ENCODE data around the gene FNDC11. TPM values are rescaled to one million over a fixed set of nuclear protein-coding genes. Genes with fewer than 3 reads are reported as not detected.

FNDC11 gene
- total RNA-seq, 2 experiments from 2014 or later: 0.10 TPM; not detected in 1

GRCh38 chr20:63529180-63529860 lies 24.6 kb upstream of the FNDC11 start:
- Mint-ChIP-seq H3K4me3 (no peak overlapping the region), H3K36me3 (ENCODE audit: low read depth) (peaks cover 2% of the 10 kb centered on the region), H3K27ac (no peak overlapping the region), H3K9me3 (no peaks in the 10 kb centered on the region), H3K4me1 (ENCODE audit: low read depth) (peaks cover 4% of the 10 kb centered on the region), H3K27me3 (ENCODE audit: low read depth) (no peaks in the 10 kb centered on the region)
- intact Hi-C loops (cut with micrococcal nuclease): no loop called here
- CTCF ChIA-PET: interaction anchor here (0.9 to 1.0 kb wide), 2 partner anchors 9 kb away, joined by 4 read pairs; no protein-coding TSS in a partner anchor
- DNase-seq: no peak

- DNase-seq: no peak
- CTCF ChIA-PET: interaction anchor here (1.0 kb wide), 1 partner anchor 8 kb away, joined by 4 read pairs; no protein-coding TSS in a partner anchor
- intact Hi-C loops (cut with micrococcal nuclease): loop anchor here (10.0 kb wide), 1 partner anchor 95 kb away; the partner anchor contains the start of gene GMEB2
- H3K4me3 Mint-ChIP-seq: no peak overlapping the region
- no peaks in the 10 kb centered on the region for H3K9me3 Mint-ChIP-seq
- no peaks in the 10 kb centered on the region for H3K36me3 Mint-ChIP-seq (ENCODE audit: low read depth)
- H3K27ac Mint-ChIP-seq: no peak overlapping the region
- H3K27me3 Mint-ChIP-seq (ENCODE audit: low read depth): no peaks in the 10 kb centered on the region
- peaks cover 4% of the 10 kb centered on the region for H3K4me1 Mint-ChIP-seq (ENCODE audit: low read depth)
These were observed 23.8 kb upstream of the FNDC11 start for GRCh38 chr20:63529861-63530787.

GRCh38 chr20:63530788-63531160 lies 23.2 kb upstream of the FNDC11 start:
- DNase-seq: no peak
- Mint-ChIP-seq H3K27me3 (ENCODE audit: low read depth) (no peaks in the 10 kb centered on the region), H3K36me3 (ENCODE audit: low read depth) (no peaks in the 10 kb centered on the region), H3K27ac (no peak overlapping the region), H3K9me3 (no peaks in the 10 kb centered on the region), H3K4me1 (ENCODE audit: low read depth) (peaks cover 4% of the 10 kb centered on the region), H3K4me3 (no peak overlapping the region)
- CTCF ChIA-PET: no interaction called here
- intact Hi-C loops (cut with micrococcal nuclease): loop anchor here (10.0 kb wide), 1 partner anchor 94 kb away; the partner anchor contains the start of gene GMEB2

DNA sequence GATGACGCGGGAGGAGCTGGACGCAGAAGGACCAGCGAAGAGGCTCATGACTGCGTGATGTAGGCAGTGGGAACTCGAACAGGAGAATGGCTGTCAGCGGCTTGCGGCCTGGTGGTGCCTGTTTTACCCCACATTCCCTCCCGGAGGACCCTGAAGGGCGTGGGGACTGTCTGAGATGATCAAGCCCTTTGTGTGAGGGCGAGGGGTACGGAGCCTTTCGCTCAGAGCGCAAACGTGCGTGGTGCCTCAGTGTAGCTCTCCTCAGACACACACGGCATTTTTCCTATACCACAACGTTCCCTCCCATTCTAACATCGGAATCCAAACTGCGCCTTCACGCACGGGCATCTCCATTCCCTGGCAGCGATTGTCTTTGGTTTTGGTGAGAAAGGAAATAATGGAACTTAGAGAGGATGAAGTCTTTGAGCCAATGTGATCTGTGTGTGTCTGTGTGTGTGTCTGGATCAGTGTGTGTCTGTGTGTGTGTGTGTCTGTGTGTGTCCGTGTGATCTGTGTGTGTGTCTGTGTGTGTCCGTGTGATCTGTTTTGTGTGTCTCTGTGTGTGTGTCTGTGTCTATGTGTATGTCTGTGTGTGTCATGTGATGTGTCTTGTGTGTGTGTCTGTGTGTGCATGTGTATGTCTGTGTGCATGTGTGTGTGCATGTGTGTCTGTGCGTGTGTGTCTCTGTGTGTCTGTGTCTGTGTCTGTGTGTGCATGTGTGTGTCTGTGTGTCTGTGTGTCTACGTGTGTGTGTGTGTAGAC lies 22.1 kb upstream of the FNDC11 start:
- no peaks in the 10 kb centered on the region for H3K27me3 Mint-ChIP-seq (ENCODE audit: low read depth)
- H3K4me3 Mint-ChIP-seq: no peak overlapping the region
- intact Hi-C loops (cut with micrococcal nuclease): loop anchor here (10.0 kb wide), 1 partner anchor 93 kb away; the partner anchor contains the start of gene GMEB2
- H3K27ac Mint-ChIP-seq: no peak overlapping the region
- no peaks in the 10 kb centered on the region for H3K9me3 Mint-ChIP-seq
- peak; percentile 3 for DNase-seq
- H3K4me1 Mint-ChIP-seq (ENCODE audit: low read depth): peaks cover 7% of the 10 kb centered on the region
- H3K36me3 Mint-ChIP-seq (ENCODE audit: low read depth): no peaks in the 10 kb centered on the region
- CTCF ChIA-PET: no interaction called here

- DNase-seq: peak; percentile 2
- CTCF ChIA-PET: no interaction called here
These were observed 21.4 kb upstream of the FNDC11 start for GRCh38 chr20:63532449-63532971.

DNA sequence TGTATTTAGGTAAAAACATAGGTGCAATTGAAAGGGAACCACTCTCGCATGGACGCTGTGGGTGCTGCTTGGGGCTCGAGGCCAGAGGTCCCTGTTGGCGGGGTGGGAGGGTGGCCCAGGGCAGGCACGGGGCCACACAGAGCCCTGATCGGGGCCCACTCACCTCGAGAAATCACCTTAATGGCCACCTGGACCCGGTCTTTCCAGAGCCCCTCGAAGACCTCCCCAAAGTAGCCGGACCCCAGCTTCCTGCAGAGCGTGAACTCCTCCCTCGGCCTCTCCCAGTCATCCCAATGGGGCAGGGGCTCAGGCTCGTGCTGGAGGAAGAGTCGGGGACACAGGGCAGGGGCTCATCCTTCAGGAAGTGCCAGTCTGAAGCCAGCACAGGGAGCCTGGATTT lies 20.6 kb upstream of the FNDC11 start:
- Mint-ChIP-seq H3K27ac (no peak overlapping the region), H3K27me3 (ENCODE audit: low read depth) (no peaks in the 10 kb centered on the region), H3K9me3 (no peaks in the 10 kb centered on the region), H3K4me3 (no peak overlapping the region), H3K36me3 (ENCODE audit: low read depth) (no peaks in the 10 kb centered on the region), H3K4me1 (ENCODE audit: low read depth) (peaks cover 13% of the 10 kb centered on the region)
- peak; percentile 4 for DNase-seq
- CTCF ChIA-PET: no interaction called here
- intact Hi-C loops (cut with micrococcal nuclease): loop anchor here (10.0 kb wide), 1 partner anchor 91 kb away; the partner anchor contains the start of gene GMEB2

More at GRCh38 chr20:63532449-63532971, 21.4 kb upstream of the FNDC11 start:
- Mint-ChIP-seq H3K27me3 (ENCODE audit: low read depth) (no peaks in the 10 kb centered on the region), H3K36me3 (ENCODE audit: low read depth) (no peaks in the 10 kb centered on the region), H3K9me3 (no peaks in the 10 kb centered on the region), H3K4me3 (no peak overlapping the region), H3K27ac (no peak overlapping the region), H3K4me1 (ENCODE audit: low read depth) (peaks cover 9% of the 10 kb centered on the region)
- intact Hi-C loops (cut with micrococcal nuclease): loop anchor here (10.0 kb wide), 1 partner anchor 92 kb away; the partner anchor contains the start of gene GMEB2

DNA sequence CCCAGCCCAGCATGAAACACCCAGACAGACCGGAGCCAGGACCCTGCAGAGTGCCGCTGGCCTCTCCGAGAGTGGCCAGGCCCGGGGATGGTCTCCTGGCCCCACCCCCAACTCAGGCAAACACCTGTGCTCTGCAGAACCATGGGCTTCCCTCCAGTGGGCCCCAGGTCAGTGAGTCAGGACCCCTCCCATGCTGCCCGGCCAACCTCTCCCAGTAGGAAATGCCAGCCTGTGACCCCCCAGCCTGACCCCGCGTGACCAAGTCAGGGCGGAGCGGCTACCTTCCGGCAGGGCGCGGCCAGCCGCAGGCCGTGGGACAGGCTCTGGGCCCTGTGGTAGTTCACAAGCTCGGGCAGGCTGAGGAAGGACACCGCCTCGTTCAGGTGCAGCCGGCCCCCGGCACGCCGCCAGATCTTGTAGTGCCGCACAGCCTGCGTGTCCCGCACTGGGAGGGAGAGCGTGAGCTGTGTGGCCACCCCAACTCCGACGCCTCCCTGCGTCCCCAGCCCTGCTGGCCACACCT lies 20.0 kb upstream of the FNDC11 start:
- Mint-ChIP-seq H3K27ac (no peak overlapping the region), H3K9me3 (no peaks in the 10 kb centered on the region), H3K4me1 (ENCODE audit: low read depth) (peaks cover 11% of the 10 kb centered on the region), H3K36me3 (ENCODE audit: low read depth) (no peaks in the 10 kb centered on the region), H3K4me3 (no peak overlapping the region), H3K27me3 (ENCODE audit: low read depth) (no peaks in the 10 kb centered on the region)
- peak; percentile 4 for DNase-seq
- CTCF ChIA-PET: no interaction called here
- intact Hi-C loops (cut with micrococcal nuclease): loop anchor here (10.0 kb wide), 1 partner anchor 91 kb away; the partner anchor contains the start of gene GMEB2

DNA sequence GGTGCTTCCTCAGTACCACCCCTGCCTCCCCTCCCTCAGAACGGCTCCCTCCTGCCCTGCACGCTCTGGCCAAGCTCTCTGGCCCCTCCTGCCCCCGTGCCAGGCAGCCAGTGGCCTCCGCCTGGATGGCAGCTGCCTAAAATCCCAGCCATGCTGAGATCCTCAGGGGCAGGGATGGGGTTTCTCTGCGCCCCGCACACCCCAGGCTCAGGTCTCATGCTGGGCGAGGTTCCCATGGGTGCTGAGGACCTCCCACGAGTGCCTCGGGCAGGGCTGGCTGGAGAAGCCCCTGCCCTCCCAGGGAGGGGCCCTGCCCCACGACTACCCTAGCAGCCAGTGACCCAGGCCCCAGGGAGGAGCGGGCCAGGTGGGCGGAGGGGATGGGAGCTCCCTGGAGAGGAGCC lies 19.5 kb upstream of the FNDC11 start:
- H3K36me3 Mint-ChIP-seq (ENCODE audit: low read depth): no peaks in the 10 kb centered on the region
- intact Hi-C loops (cut with micrococcal nuclease): loop anchor here (10.0 kb wide), 1 partner anchor 90 kb away; the partner anchor contains the start of gene GMEB2
- no peaks in the 10 kb centered on the region for H3K27me3 Mint-ChIP-seq (ENCODE audit: low read depth)
- peaks cover 11% of the 10 kb centered on the region for H3K4me1 Mint-ChIP-seq (ENCODE audit: low read depth)
- no peak overlapping the region for H3K4me3 Mint-ChIP-seq
- CTCF ChIA-PET: no interaction called here
- no peaks in the 10 kb centered on the region for H3K9me3 Mint-ChIP-seq
- no peak overlapping the region for H3K27ac Mint-ChIP-seq
- no peak for DNase-seq

DNA sequence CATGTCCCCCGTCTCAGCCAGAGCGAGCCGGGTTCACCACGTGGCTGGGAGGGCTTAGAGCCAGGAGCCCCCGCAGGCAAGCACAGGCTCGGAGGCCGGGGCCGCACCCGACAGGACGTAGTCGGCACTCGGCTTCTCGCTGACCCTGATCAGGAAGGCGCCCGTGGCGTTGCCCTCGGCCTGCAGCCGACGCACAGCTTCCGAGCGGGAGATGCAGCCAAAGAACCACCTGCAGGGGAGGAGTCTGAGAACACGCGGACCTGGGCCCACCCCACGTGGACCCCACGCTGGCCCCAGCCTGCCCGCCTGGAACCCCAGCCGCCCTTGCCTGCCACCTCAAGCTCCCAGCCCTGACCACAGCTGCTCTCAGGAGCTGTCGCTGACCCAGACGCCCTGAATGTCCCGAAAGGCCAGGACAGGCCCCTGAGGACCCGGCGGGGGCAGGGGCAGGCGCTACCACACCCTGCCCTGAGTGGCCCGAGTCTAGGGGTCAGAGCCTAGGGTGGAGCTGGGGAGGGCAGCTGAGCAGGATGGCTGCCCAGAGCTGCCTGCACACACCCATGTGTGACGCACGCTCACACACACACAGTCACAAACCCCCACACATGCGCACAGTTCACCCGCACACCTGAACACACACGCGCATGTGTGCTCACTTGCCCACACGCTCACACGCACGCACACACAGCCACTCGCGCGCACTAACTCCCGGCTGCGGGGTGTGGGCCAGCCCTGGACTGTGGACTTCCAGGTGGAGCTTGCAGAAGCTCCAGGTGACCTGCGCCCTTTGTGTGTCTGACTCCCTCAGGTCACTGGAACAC lies 18.9 kb upstream of the FNDC11 start:
- CTCF ChIA-PET: interaction anchor here (0.7 kb wide), 1 partner anchor 38 kb away, joined by 3 read pairs; no protein-coding TSS in a partner anchor
- Mint-ChIP-seq H3K27me3 (ENCODE audit: low read depth) (no peaks in the 10 kb centered on the region), H3K36me3 (ENCODE audit: low read depth) (no peaks in the 10 kb centered on the region), H3K4me1 (ENCODE audit: low read depth) (peaks cover 11% of the 10 kb centered on the region), H3K4me3 (no peak overlapping the region), H3K9me3 (no peaks in the 10 kb centered on the region), H3K27ac (no peak overlapping the region)
- intact Hi-C loops (cut with micrococcal nuclease): loop anchor here (5.0 to 10.0 kb wide), 3 partner anchors 90 to 247 kb away; partner anchors contain the start of gene GMEB2
- peak; percentile 3 for DNase-seq

DNA sequence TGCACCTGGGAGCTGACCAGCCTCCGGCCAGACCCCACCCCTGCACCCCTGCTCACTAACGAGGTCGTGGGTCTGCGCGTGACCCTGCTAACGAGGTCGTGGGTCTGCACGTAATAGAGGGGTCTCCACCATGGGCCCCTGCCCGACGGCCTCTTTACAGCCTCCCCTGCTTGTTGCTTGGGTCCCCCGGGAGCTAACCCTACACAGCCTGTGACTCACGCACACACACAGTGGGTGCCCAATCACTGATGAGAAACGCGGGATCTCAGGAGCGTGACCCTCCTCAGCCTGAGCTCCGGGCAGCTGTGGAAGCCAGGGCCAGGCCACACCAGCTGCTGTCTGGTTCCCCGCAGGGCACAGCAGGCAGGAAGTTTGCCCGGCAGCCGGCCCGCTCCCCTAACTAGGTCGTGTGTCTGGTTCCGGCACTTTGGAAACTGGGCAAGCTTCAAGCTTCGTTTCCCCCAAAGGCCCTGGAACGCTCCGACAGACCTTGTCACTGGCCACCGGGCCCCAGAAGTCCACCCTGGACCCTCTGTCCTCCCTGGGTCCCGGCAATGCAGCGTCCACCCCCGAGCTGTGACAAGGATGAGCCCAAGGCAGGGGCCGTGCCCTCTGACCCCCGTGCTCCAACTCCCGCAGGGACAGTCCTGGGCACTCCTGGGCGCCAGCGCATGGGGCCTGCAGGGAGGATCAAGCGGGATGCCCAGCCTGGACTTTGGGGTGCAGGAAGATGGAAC lies 17.6 kb upstream of the FNDC11 start:
- intact Hi-C loops (cut with micrococcal nuclease): loop anchor here (2.0 to 10.0 kb wide), 4 partner anchors 88 to 442 kb away; partner anchors contain the start of genes GMEB2 and SAMD10
- CTCF ChIA-PET: interaction anchor here (0.6 to 2.7 kb wide), 10 partner anchors 14 to 584 kb away, joined by 3 to 10 read pairs (median 5); partner anchors contain the start of genes ARFRP1 and ZGPAT
- no peaks in the 10 kb centered on the region for H3K9me3 Mint-ChIP-seq

More for the DNA sequence above, 17.6 kb upstream of the FNDC11 start:
- H3K36me3 Mint-ChIP-seq (ENCODE audit: low read depth): no peaks in the 10 kb centered on the region
- H3K27ac Mint-ChIP-seq: no peak overlapping the region
- peaks cover 11% of the 10 kb centered on the region for H3K4me1 Mint-ChIP-seq (ENCODE audit: low read depth)
- H3K4me3 Mint-ChIP-seq: no peak overlapping the region
- DNase-seq: no peak
- no peaks in the 10 kb centered on the region for H3K27me3 Mint-ChIP-seq (ENCODE audit: low read depth)
